ENCODE data around the gene ANKRD24. TPM values are rescaled to one million over a fixed set of nuclear protein-coding genes. Genes with fewer than 3 reads are reported as not detected.
A peak's percentile ranks its signal among the peaks of the same experiment; 100 is the strongest.
"Not testable (repeated sequence)": the region's sequence is repeated elsewhere in the genome, so short reads cannot be mapped to it uniquely, and the experiment has no call there.

Gene ANKRD24
- total and polyA plus RNA-seq, 3 experiments from 2014 or later: 0.48 to 0.90 (median 0.89) TPM

DNA sequence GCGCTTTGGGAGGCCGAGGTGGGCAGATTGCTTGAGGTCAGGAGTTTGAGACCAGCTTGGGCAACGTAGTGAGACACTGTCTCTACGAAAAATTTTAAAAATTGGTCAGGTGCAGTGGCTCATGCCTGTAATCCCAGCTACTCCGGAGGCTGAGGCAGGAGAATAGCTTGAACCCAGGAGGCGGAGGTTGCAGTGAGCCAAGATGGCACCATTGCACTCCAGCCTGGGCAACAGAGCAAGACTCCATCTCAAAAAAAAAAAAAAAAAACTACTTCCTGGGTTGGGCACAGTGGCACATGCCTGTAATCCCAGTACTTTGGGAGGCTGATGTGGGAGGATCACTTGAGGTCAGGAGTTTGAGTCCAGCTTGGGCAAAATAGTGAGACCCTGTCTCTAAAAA, 49.0 kb downstream of the ANKRD24 start:
- H3K4me3 Mint-ChIP-seq, POLR2A ChIA-PET: not testable (repeated sequence)

GRCh38 chr19:4232139-4232538, 49.6 kb downstream of the ANKRD24 start:
- H3K4me3 Mint-ChIP-seq; H3K4me1 Mint-ChIP-seq; H3K4me3 ChIP-seq (ENCODE audit: low read length); H3K36me3 Mint-ChIP-seq; H3K27ac Mint-ChIP-seq; H3K4me1 ChIP-seq (ENCODE audit: insufficient read depth, low read length); H3K9me3 Mint-ChIP-seq; DNase-seq; H3K9me3 ChIP-seq (ENCODE audit: low read length); H3K27ac ChIP-seq (ENCODE audit: low read depth, low read length); H3K36me3 ChIP-seq (ENCODE audit: insufficient read depth, low read length): not testable (repeated sequence)
- H3K27me3 ChIP-seq (ENCODE audit: insufficient read depth, low read length, poor library complexity, severe bottlenecking): peaks cover 17% of the 10 kb centered on the region
- POLR2A ChIA-PET: interaction anchor here (0.6 kb wide), 2 partner anchors 12 to 106 kb away, joined by 4 read pairs; no protein-coding TSS in a partner anchor
- peaks cover 16 to 19% of the 10 kb centered on the region in 2 donors for H3K27me3 Mint-ChIP-seq
- CTCF ChIA-PET: interaction anchor here (1.0 to 1.5 kb wide), 2 partner anchors 36 to 121 kb away, joined by 3 to 4 read pairs; no protein-coding TSS in a partner anchor

More for the DNA sequence above, 49.0 kb downstream of the ANKRD24 start:
- not testable (repeated sequence) for H3K9me3 ChIP-seq (ENCODE audit: low read length); H3K27ac Mint-ChIP-seq; H3K4me1 ChIP-seq (ENCODE audit: insufficient read depth, low read length); H3K4me3 ChIP-seq (ENCODE audit: low read length); H3K36me3 Mint-ChIP-seq; H3K27ac ChIP-seq (ENCODE audit: low read depth, low read length); H3K9me3 Mint-ChIP-seq; H3K36me3 ChIP-seq (ENCODE audit: insufficient read depth, low read length); DNase-seq; H3K4me1 Mint-ChIP-seq
- peaks cover 17% of the 10 kb centered on the region for H3K27me3 ChIP-seq (ENCODE audit: insufficient read depth, low read length, poor library complexity, severe bottlenecking)
- H3K27me3 Mint-ChIP-seq: peaks cover 17 to 19% of the 10 kb centered on the region in 2 donors
- CTCF ChIA-PET: interaction anchor here (1.5 kb wide), 1 partner anchor 121 kb away, joined by 4 read pairs; no protein-coding TSS in a partner anchor

- H3K9me3 Mint-ChIP-seq: no peaks in the 10 kb centered on the region
- no peaks in the 10 kb centered on the region for H3K36me3 ChIP-seq (ENCODE audit: insufficient read depth, low read length)
- H3K36me3 Mint-ChIP-seq: no peaks in the 10 kb centered on the region
- no peaks in the 10 kb centered on the region for H3K9me3 ChIP-seq (ENCODE audit: low read length)
- peaks cover 16 to 19% of the 10 kb centered on the region in 2 donors for H3K27me3 Mint-ChIP-seq
- no peak overlapping the region for H3K4me3 Mint-ChIP-seq
- H3K27ac Mint-ChIP-seq: no peak overlapping the region
- CTCF ChIA-PET: interaction anchor here (1.0 kb wide), 1 partner anchor 35 kb away, joined by 3 read pairs; no protein-coding TSS in a partner anchor
- POLR2A ChIA-PET: interaction anchor here (0.6 kb wide), 3 partner anchors 11 to 105 kb away, joined by 4 read pairs; partner anchors contain the start of gene TMIGD2
- no peak for DNase-seq
- no peak overlapping the region for H3K27ac ChIP-seq (ENCODE audit: low read depth, low read length)
- H3K4me1 Mint-ChIP-seq: no peaks in the 10 kb centered on the region
- no peaks in the 10 kb centered on the region for H3K4me1 ChIP-seq (ENCODE audit: insufficient read depth, low read length)
- peaks cover 17% of the 10 kb centered on the region for H3K27me3 ChIP-seq (ENCODE audit: insufficient read depth, low read length, poor library complexity, severe bottlenecking)
- no peak overlapping the region for H3K4me3 ChIP-seq (ENCODE audit: low read length)
Measured at GRCh38 chr19:4232614-4233281, 50.3 kb downstream of the ANKRD24 start.

- Mint-ChIP-seq H3K36me3 (no peaks in the 10 kb centered on the region), H3K4me3 (no peak overlapping the region), H3K27ac (peak overlapping the region in 1 of 8 donors; percentile 42), H3K9me3 (no peaks in the 10 kb centered on the region), H3K27me3 (peaks cover 16 to 19% of the 10 kb centered on the region in 2 donors), H3K4me1 (no peaks in the 10 kb centered on the region)
- Histone ChIP-seq H3K27me3 (ENCODE audit: insufficient read depth, low read length, poor library complexity, severe bottlenecking) (peaks cover 12% of the 10 kb centered on the region), H3K4me3 (ENCODE audit: low read length) (no peak overlapping the region), H3K9me3 (ENCODE audit: low read length) (no peaks in the 10 kb centered on the region), H3K36me3 (ENCODE audit: insufficient read depth, low read length) (no peaks in the 10 kb centered on the region), H3K4me1 (ENCODE audit: insufficient read depth, low read length) (no peaks in the 10 kb centered on the region), H3K27ac (ENCODE audit: low read depth, low read length) (no peak overlapping the region)
- ChIA-PET POLR2A (interaction anchor here (0.6 kb wide), 1 partner anchor 69 kb away, joined by 4 read pairs; the partner anchor contains the start of gene TMIGD2), CTCF (interaction anchor here (0.6 to 1.0 kb wide), 2 partner anchors 35 to 1033 kb away, joined by 3 read pairs; no protein-coding TSS in a partner anchor)
- peak; percentile 28 to 69 (median 45) for DNase-seq
Measured at GRCh38 chr19:4233282-4233853, 50.9 kb downstream of the ANKRD24 start.

GRCh38 chr19:4234142-4234861, 51.8 kb downstream of the ANKRD24 start:
- Histone ChIP-seq H3K27me3 (ENCODE audit: insufficient read depth, low read length, poor library complexity, severe bottlenecking) (peaks cover 3% of the 10 kb centered on the region), H3K9me3 (ENCODE audit: low read length) (no peaks in the 10 kb centered on the region), H3K36me3 (ENCODE audit: insufficient read depth, low read length) (no peaks in the 10 kb centered on the region), H3K4me3 (ENCODE audit: low read length) (no peak overlapping the region), H3K27ac (ENCODE audit: low read depth, low read length) (no peak overlapping the region), H3K4me1 (ENCODE audit: insufficient read depth, low read length) (no peaks in the 10 kb centered on the region)
- Mint-ChIP-seq H3K36me3 (no peaks in the 10 kb centered on the region), H3K4me3 (no peak overlapping the region), H3K9me3 (no peaks in the 10 kb centered on the region), H3K27ac (peak overlapping the region in 1 of 8 donors; percentile 88), H3K4me1 (no peaks in the 10 kb centered on the region), H3K27me3 (peaks cover 16 to 18% of the 10 kb centered on the region in 2 donors)
- no peak for DNase-seq
- POLR2A ChIA-PET: no interaction called here
- CTCF ChIA-PET: interaction anchor here (0.6 to 1.0 kb wide), 2 partner anchors 118 to 1034 kb away, joined by 3 read pairs; no protein-coding TSS in a partner anchor

- no peaks in the 10 kb centered on the region for H3K4me1 ChIP-seq (ENCODE audit: insufficient read depth, low read length)
- no peak overlapping the region for H3K4me3 Mint-ChIP-seq
- no peaks in the 10 kb centered on the region for H3K36me3 ChIP-seq (ENCODE audit: insufficient read depth, low read length)
- no peaks in the 10 kb centered on the region for H3K9me3 Mint-ChIP-seq
- no peaks in the 10 kb centered on the region for H3K36me3 Mint-ChIP-seq
- H3K27ac ChIP-seq (ENCODE audit: low read depth, low read length): no peak overlapping the region
- no peak for DNase-seq
- no peaks in the 10 kb centered on the region for H3K9me3 ChIP-seq (ENCODE audit: low read length)
- no peaks in the 10 kb centered on the region for H3K4me1 Mint-ChIP-seq
- peaks cover 3% of the 10 kb centered on the region for H3K27me3 ChIP-seq (ENCODE audit: insufficient read depth, low read length, poor library complexity, severe bottlenecking)
- no peak overlapping the region for H3K4me3 ChIP-seq (ENCODE audit: low read length)
- peaks cover 11 to 13% of the 10 kb centered on the region in 2 donors for H3K27me3 Mint-ChIP-seq
- POLR2A ChIA-PET: no interaction called here
- CTCF ChIA-PET: interaction anchor here (1.0 kb wide), 1 partner anchor 117 kb away, joined by 3 read pairs; no protein-coding TSS in a partner anchor
- H3K27ac Mint-ChIP-seq: no peak overlapping the region
Measured at GRCh38 chr19:4234862-4235201, 52.3 kb downstream of the ANKRD24 start.

GRCh38 chr19:4237510-4237909, 55.0 kb downstream of the ANKRD24 start:
- not testable (repeated sequence) for H3K36me3 Mint-ChIP-seq; H3K27ac Mint-ChIP-seq; H3K4me3 Mint-ChIP-seq; H3K27ac ChIP-seq (ENCODE audit: low read depth, low read length); H3K36me3 ChIP-seq (ENCODE audit: insufficient read depth, low read length); H3K4me3 ChIP-seq (ENCODE audit: low read length); H3K9me3 Mint-ChIP-seq; H3K9me3 ChIP-seq (ENCODE audit: low read length); DNase-seq; H3K4me1 ChIP-seq (ENCODE audit: insufficient read depth, low read length); H3K27me3 ChIP-seq (ENCODE audit: insufficient read depth, low read length, poor library complexity, severe bottlenecking); H3K4me1 Mint-ChIP-seq
- H3K27me3 Mint-ChIP-seq: peaks cover 10 to 16% of the 10 kb centered on the region in 2 donors
- ChIA-PET CTCF (interaction anchor here (1.1 kb wide), 1 partner anchor 10 kb away, joined by 3 read pairs; the partner anchor contains the start of gene YJU2), POLR2A (interaction anchor here (0.5 kb wide), 1 partner anchor 109 kb away, joined by 4 read pairs; no protein-coding TSS in a partner anchor)

Measured in CD8-positive, alpha-beta memory T cell (primary cell).